H9 (cell line): ENCODE data around the gene SNRNP40. TPM values are rescaled to one million over a fixed set of nuclear protein-coding genes. Genes with fewer than 3 reads are reported as not detected.

Source experiments
- DNase-seq: peaks from one replicate; pipeline ENCODE4 v3.0.0-alpha.2; 2017
- H2AFZ ChIP-seq: one replicate; pipeline ENCODE4 v1.6.1; 2013; ENCODE audit warnings: mild to moderate bottlenecking, low read length, control low read depth, moderate library complexity
- H2AK5ac ChIP-seq: 2 replicates; pipeline ENCODE4 v1.6.1; 2013; ENCODE audit warnings: low read length, control low read depth, mixed read lengths; ENCODE audit not compliant: insufficient read length
- H2BK120ac ChIP-seq: one replicate; pipeline ENCODE4 v1.6.1; 2013; ENCODE audit warnings: low read depth, mild to moderate bottlenecking, low read length, control low read depth, inconsistent platforms; ENCODE audit not compliant: poor library complexity, severe bottlenecking
- H2BK12ac ChIP-seq: 2 replicates; pipeline ENCODE4 v1.6.1; 2013; ENCODE audit warnings: low read length, control low read depth, mixed read lengths, low read depth; ENCODE audit not compliant: insufficient read length
- H2BK15ac ChIP-seq: 2 replicates; pipeline ENCODE4 v1.6.1; 2013; ENCODE audit warnings: low read depth, low read length, control low read depth
- H2BK20ac ChIP-seq: one replicate; pipeline ENCODE4 v1.6.1; 2013; ENCODE audit warnings: low read depth, mild to moderate bottlenecking, low read length, control low read depth, inconsistent platforms; ENCODE audit not compliant: poor library complexity, severe bottlenecking
- H2BK5ac ChIP-seq: 2 replicates; pipeline ENCODE4 v1.6.1; 2013; ENCODE audit warnings: low read length, control low read depth, mixed read lengths; ENCODE audit not compliant: insufficient read length
- H3K14ac ChIP-seq: 2 replicates; pipeline ENCODE4 v1.6.1; 2013; ENCODE audit warnings: low read length, control low read depth; ENCODE audit not compliant: insufficient read depth
- H3K18ac ChIP-seq: 2 replicates; pipeline ENCODE4 v1.6.1; 2013; ENCODE audit warnings: low read depth, mild to moderate bottlenecking, mixed read lengths, low read length, control low read depth; ENCODE audit not compliant: insufficient read length
- H3K23ac ChIP-seq: 2 replicates; pipeline ENCODE4 v1.6.1; 2013; ENCODE audit warnings: low read length, control low read depth, mixed read lengths, low read depth; ENCODE audit not compliant: insufficient read length
- H3K23me2 ChIP-seq: 2 replicates; pipeline ENCODE4 v1.6.1; 2013; ENCODE audit warnings: low read depth, mild to moderate bottlenecking, mixed read lengths, low read length, control low read depth; ENCODE audit not compliant: insufficient read length, poor library complexity, severe bottlenecking
- H3K27ac ChIP-seq: 2 replicates; pipeline ENCODE4 v1.5.1; 2013; ENCODE audit warnings: low read length, control low read depth, mixed read lengths, low read depth; ENCODE audit not compliant: insufficient read length
- H3K27me3 ChIP-seq: 2 replicates; pipeline ENCODE4 v1.6.1; 2013; ENCODE audit warnings: low read length, control low read depth, inconsistent platforms; ENCODE audit not compliant: insufficient read depth
- H3K4ac ChIP-seq: 2 replicates; pipeline ENCODE4 v1.6.1; 2013; ENCODE audit warnings: low read depth, mild to moderate bottlenecking, control low read depth, inconsistent platforms, low read length, moderate library complexity
- H3K4me1 ChIP-seq: 2 replicates; pipeline ENCODE4 v1.6.1; 2013; ENCODE audit warnings: low read length, control low read depth, inconsistent platforms; ENCODE audit not compliant: insufficient read depth
- H3K4me2 ChIP-seq: 2 replicates; pipeline ENCODE4 v1.6.1; 2013; ENCODE audit warnings: low read length, control low read depth, mixed read lengths; ENCODE audit not compliant: insufficient read length, insufficient read depth
- H3K56ac ChIP-seq: 2 replicates; pipeline ENCODE4 v1.6.1; 2013; ENCODE audit warnings: low read depth, mild to moderate bottlenecking, mixed read lengths, low read length, control low read depth; ENCODE audit not compliant: insufficient read length
- H3K79me1 ChIP-seq: 2 replicates; pipeline ENCODE4 v1.6.1; 2013; ENCODE audit warnings: low read depth, mild to moderate bottlenecking, moderate library complexity, low read length, control low read depth, inconsistent platforms; ENCODE audit not compliant: insufficient read depth, poor library complexity, severe bottlenecking
- H3K79me2 ChIP-seq: 2 replicates; pipeline ENCODE4 v1.6.1; 2013; ENCODE audit warnings: low read length, control low read depth, inconsistent platforms; ENCODE audit not compliant: insufficient read depth
- H3K9ac ChIP-seq: 2 replicates; pipeline ENCODE4 v1.6.1; 2013; ENCODE audit warnings: low read length, control low read depth, mixed read lengths; ENCODE audit not compliant: insufficient read length; ENCODE audit errors: extremely low read depth
- H3K9me3 ChIP-seq: one replicate; pipeline ENCODE4 v1.6.1; 2013; ENCODE audit warnings: low read depth, low read length, inconsistent platforms; ENCODE audit not compliant: control insufficient read depth
- H3T11ph ChIP-seq: one replicate; pipeline ENCODE4 v1.6.1; 2013; ENCODE audit warnings: mild to moderate bottlenecking, low read length, control low read depth, inconsistent platforms
- H4K20me1 ChIP-seq: one replicate; pipeline ENCODE4 v1.6.1; 2013; ENCODE audit not compliant: control insufficient read depth, insufficient read length, insufficient read depth
- H4K5ac ChIP-seq: 2 replicates; pipeline ENCODE4 v1.6.1; 2013; ENCODE audit warnings: low read depth, mild to moderate bottlenecking, mixed read lengths, low read length, control low read depth; ENCODE audit not compliant: insufficient read length
- H4K8ac ChIP-seq: replicated peaks from 2 replicates; pipeline ENCODE4 v1.6.1; 2013; ENCODE audit warnings: low read length, control low read depth, mixed read lengths, low read depth; ENCODE audit not compliant: insufficient read length
- H4K91ac ChIP-seq: 2 replicates; pipeline ENCODE4 v1.6.1; 2013; ENCODE audit warnings: low read depth, mild to moderate bottlenecking, moderate library complexity, mixed read lengths, low read length, control low read depth; ENCODE audit not compliant: insufficient read length
- H3K27ac Mint-ChIP-seq, 3 experiments: 2 replicates in 2 of 3; 3 replicates in 1 of 3; pipeline ENCODE4 v1.8.0; 2020 to 2021; ENCODE audit warnings: mixed read lengths in 3 of 3, mild to moderate bottlenecking in 1 of 3, moderate library complexity in 1 of 3
- H3K27me3 Mint-ChIP-seq: 2 replicates; pipeline ENCODE4 v1.8.0; 2021; ENCODE audit warnings: low read depth, mild to moderate bottlenecking, moderate library complexity, mixed read lengths
- H3K36me3 Mint-ChIP-seq, 3 experiments: 2 replicates in 2 of 3; 3 replicates in 1 of 3; pipeline ENCODE4 v1.8.0; 2020 to 2021; ENCODE audit warnings: low read depth in 3 of 3, mixed read lengths in 3 of 3; ENCODE audit not compliant: insufficient read depth in 1 of 3
- H3K4me1 Mint-ChIP-seq, 2 experiments: 2 replicates each; pipeline ENCODE4 v1.8.0; 2020; ENCODE audit warnings: mixed read lengths in 2 of 2
- H3K4me3 Mint-ChIP-seq, 2 experiments: 2 replicates in 1 of 2; 3 replicates in 1 of 2; pipeline ENCODE4 v1.8.0; 2020 to 2021; ENCODE audit warnings: mild to moderate bottlenecking in 2 of 2, mixed read lengths in 2 of 2, moderate library complexity in 1 of 2
- H3K9me3 Mint-ChIP-seq, 2 experiments: 2 replicates in 1 of 2; 3 replicates in 1 of 2; pipeline ENCODE4 v1.8.0; 2020; ENCODE audit warnings: mild to moderate bottlenecking in 2 of 2, mixed read lengths in 2 of 2, moderate library complexity in 1 of 2
- WGBS: extraction: QIAGEN DNeasy Blood & Tissue Kit; methylation state at CpG from one replicate; pipeline ENCODE4 v1.1.7; 2013; ENCODE audit warnings: missing lambda C conversion rate, low lambda C conversion rate, mixed read lengths; ENCODE audit not compliant: insufficient read length; ENCODE audit errors: extremely low coverage; 5-methylcytosine and 5-hydroxymethylcytosine counted together
- total RNA-seq: library from RNA; stranded (reverse); gene quantifications from 2 replicates; pipeline ENCODE4 v1.2.1, GENCODE V29; 2021
- TF ChIP-seq, protein P1 (sequence below): fragments of 200-600 bp; sonication (generic); conservative IDR thresholded peaks from 3 replicates; pipeline ENCODE4 v1.8.0; 2021; ENCODE audit warnings: antibody characterized with exemption, mild to moderate bottlenecking

Gene SNRNP40
- total RNA-seq, 1 experiment from 2014 or later, result 132 TPM

DNA sequence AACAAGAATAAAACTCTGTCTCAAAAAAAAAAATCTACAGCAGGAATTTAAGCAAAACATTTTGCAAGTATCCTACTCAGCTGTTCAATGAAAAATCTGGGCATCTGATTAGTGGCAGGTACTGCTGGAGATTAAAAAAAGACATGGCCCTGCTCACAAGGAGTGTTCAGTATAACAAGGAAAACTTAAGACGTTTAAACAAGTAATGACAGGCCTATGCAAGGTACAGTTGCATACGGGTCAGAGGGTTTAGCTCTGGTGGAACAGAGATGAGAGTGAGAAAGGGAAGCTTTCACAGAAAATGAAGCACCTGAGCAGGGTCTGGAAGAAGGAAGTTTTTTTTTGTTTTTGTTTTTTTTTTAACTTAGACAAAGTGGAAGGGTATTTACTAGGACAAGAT, 23.0 kb downstream of the SNRNP40 start:
- no peaks in the 10 kb centered on the region for H3K27me3 Mint-ChIP-seq
- H3K4ac ChIP-seq, result no peak overlapping the region
- no peak overlapping the region for H2BK15ac ChIP-seq
- no peak overlapping the region for H3K56ac ChIP-seq
- no CpG with 5 or more reads among the region's 2 CpGs for WGBS
- H3K36me3 Mint-ChIP-seq, result peaks cover 33 to 77% (median 74%) of the 10 kb centered on the region in 3 experiments; a peak in 6 of 7 replicates
- H3T11ph ChIP-seq, result no peak overlapping the region
- H3K4me1 ChIP-seq, result no peaks in the 10 kb centered on the region
- no peak overlapping the region for H3K23ac ChIP-seq
- no peaks in the 10 kb centered on the region for H3K79me1 ChIP-seq
- H4K8ac ChIP-seq, result no peak overlapping the region
- H3K23me2 ChIP-seq, result no peaks in the 10 kb centered on the region
- H3K27me3 ChIP-seq, result no peaks in the 10 kb centered on the region
- no peak overlapping the region for H2BK5ac ChIP-seq
- no peak overlapping the region for H2BK20ac ChIP-seq
- H4K20me1 ChIP-seq, result no peaks in the 10 kb centered on the region
- no peak overlapping the region for H2AK5ac ChIP-seq
- H3K14ac ChIP-seq, result no peak overlapping the region
- H3K18ac ChIP-seq, result no peak overlapping the region
- no peak overlapping the region for H3K4me2 ChIP-seq
- no peak for DNase-seq
- TF ChIP-seq, protein P1, sequence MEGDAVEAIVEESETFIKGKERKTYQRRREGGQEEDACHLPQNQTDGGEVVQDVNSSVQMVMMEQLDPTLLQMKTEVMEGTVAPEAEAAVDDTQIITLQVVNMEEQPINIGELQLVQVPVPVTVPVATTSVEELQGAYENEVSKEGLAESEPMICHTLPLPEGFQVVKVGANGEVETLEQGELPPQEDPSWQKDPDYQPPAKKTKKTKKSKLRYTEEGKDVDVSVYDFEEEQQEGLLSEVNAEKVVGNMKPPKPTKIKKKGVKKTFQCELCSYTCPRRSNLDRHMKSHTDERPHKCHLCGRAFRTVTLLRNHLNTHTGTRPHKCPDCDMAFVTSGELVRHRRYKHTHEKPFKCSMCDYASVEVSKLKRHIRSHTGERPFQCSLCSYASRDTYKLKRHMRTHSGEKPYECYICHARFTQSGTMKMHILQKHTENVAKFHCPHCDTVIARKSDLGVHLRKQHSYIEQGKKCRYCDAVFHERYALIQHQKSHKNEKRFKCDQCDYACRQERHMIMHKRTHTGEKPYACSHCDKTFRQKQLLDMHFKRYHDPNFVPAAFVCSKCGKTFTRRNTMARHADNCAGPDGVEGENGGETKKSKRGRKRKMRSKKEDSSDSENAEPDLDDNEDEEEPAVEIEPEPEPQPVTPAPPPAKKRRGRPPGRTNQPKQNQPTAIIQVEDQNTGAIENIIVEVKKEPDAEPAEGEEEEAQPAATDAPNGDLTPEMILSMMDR, result no peak
- no peak overlapping the region for H3K9ac ChIP-seq
- H3K79me2 ChIP-seq, result no peaks in the 10 kb centered on the region; the same call in 1 of the 2 replicates
- H3K27ac Mint-ChIP-seq, result peak overlapping the region in 1 of 3 experiments; percentile 70; a peak in 3 of 7 replicates
- H3K9me3 ChIP-seq, result no peaks in the 10 kb centered on the region
- no peak overlapping the region for H2BK120ac ChIP-seq
- no peak overlapping the region for H4K91ac ChIP-seq
- H2AFZ ChIP-seq, result no peak overlapping the region
- H3K9me3 Mint-ChIP-seq, result no peaks in the 10 kb centered on the region
- no peak overlapping the region for H3K4me3 Mint-ChIP-seq
- no peak overlapping the region for H3K27ac ChIP-seq
- no peaks in the 10 kb centered on the region for H3K4me1 Mint-ChIP-seq
- no peak overlapping the region for H4K5ac ChIP-seq
- H2BK12ac ChIP-seq, result no peak overlapping the region
